H1 (cell line): ENCODE measurements around the gene GPR179. TPM values are rescaled to one million over a fixed set of nuclear protein-coding genes. Genes with fewer than 3 reads are reported as not detected.

Experiments used
- CTCF ChIA-PET: fragments of 300-600 bp; sonication (Branson Sonifier 250); formaldehyde crosslinking; loops from one replicate; lab custom pipeline; 2021; ENCODE audit not compliant: partially characterized antibody; lab: Charles Lee
- POLR2A ChIA-PET: fragments of 300-600 bp; sonication (Branson Sonifier 250); formaldehyde crosslinking; loops from one replicate; lab custom pipeline; 2021; ENCODE audit warnings: inconsistent platforms; ENCODE audit not compliant: partially characterized antibody; lab: Charles Lee
- DNase-seq, 2 experiments: peaks; one replicate each; pipeline versions ENCODE4 v3.0.0 to v3.0.0-alpha.2; 2010 to 2022; ENCODE audit warnings: low spot score in 2 of 2, low read depth in 1 of 2, mixed read lengths in 1 of 2
- FAIRE-seq: peaks from 2 replicates; lab custom pipeline; 2011; peaks lifted over from hg19 to GRCh38; lab: Jason Lieb, UNC
- H2AFZ ChIP-seq: 2 replicates; pipeline ENCODE4 v1.8.1; 2012; ENCODE audit warnings: low read length, inconsistent platforms
- H2AK5ac ChIP-seq: 2 replicates; pipeline ENCODE4 v1.6.1; 2013; ENCODE audit warnings: low read depth, low read length
- H2BK120ac ChIP-seq: replicated peaks from 2 replicates; pipeline ENCODE3; 2013; ENCODE audit warnings: low read depth, low read length, inconsistent platforms
- H2BK12ac ChIP-seq: 2 replicates; pipeline ENCODE4 v1.6.1; 2013; ENCODE audit warnings: low read depth, low read length
- H2BK15ac ChIP-seq: 2 replicates; pipeline ENCODE4 v1.6.1; 2013; ENCODE audit warnings: low read length
- H2BK20ac ChIP-seq: 2 replicates; pipeline ENCODE4 v1.6.1; 2013; ENCODE audit warnings: low read length
- H2BK5ac ChIP-seq: 2 replicates; pipeline ENCODE4 v1.6.1; 2013; ENCODE audit warnings: low read depth, low read length
- H3K14ac ChIP-seq: 2 replicates; pipeline ENCODE4 v1.6.1; 2013; ENCODE audit warnings: inconsistent platforms; ENCODE audit not compliant: insufficient read length
- H3K18ac ChIP-seq: 2 replicates; pipeline ENCODE4 v1.6.1; 2013; ENCODE audit warnings: low read length; ENCODE audit errors: extremely low read depth
- H3K23ac ChIP-seq: 2 replicates; pipeline ENCODE4 v1.6.1; 2013; ENCODE audit warnings: inconsistent platforms; ENCODE audit not compliant: insufficient read length
- H3K23me2 ChIP-seq: 2 replicates; pipeline ENCODE4 v1.6.1; 2013; ENCODE audit warnings: low read depth, low read length
- H3K27ac ChIP-seq: 2 replicates; pipeline ENCODE4 v1.6.1; 2011; ENCODE audit warnings: low read depth, low read length, inconsistent platforms
- H3K27me3 ChIP-seq, 4 experiments: replicated peaks in 1 of 4; 1 replicate in 1 of 4; 2 replicates in 3 of 4; pipeline versions ENCODE4 v1.6.1 to v1.8.1; 2011 to 2013; ENCODE audit warnings: low read length in 3 of 4, mild to moderate bottlenecking in 3 of 4, inconsistent platforms in 2 of 4, mixed read lengths in 2 of 4, moderate library complexity in 1 of 4; ENCODE audit not compliant: control insufficient read depth in 3 of 4, insufficient read depth in 3 of 4; ENCODE audit errors: extremely low read depth in 1 of 4
- H3K36me3 ChIP-seq, 4 experiments: 2 replicates each; pipeline versions ENCODE4 v1.6.1 to v1.8.1; 2011 to 2013; ENCODE audit warnings: mild to moderate bottlenecking in 4 of 4, low read length in 3 of 4, moderate library complexity in 2 of 4, control low read depth in 1 of 4, inconsistent platforms in 1 of 4; ENCODE audit not compliant: insufficient read depth in 4 of 4, control insufficient read depth in 2 of 4
- H3K4ac ChIP-seq: replicated peaks from 2 replicates; pipeline ENCODE3; 2013; ENCODE audit warnings: low read length, low read depth, mixed read lengths, inconsistent platforms; ENCODE audit not compliant: insufficient read length
- H3K4me1 ChIP-seq, 4 experiments: replicated peaks in 1 of 4; 1 replicate in 1 of 4; 2 replicates in 3 of 4; pipeline versions ENCODE4 v1.6.1 to v1.8.1; 2011 to 2013; ENCODE audit warnings: low read length in 3 of 4, inconsistent platforms in 2 of 4, mixed read lengths in 1 of 4; ENCODE audit not compliant: insufficient read depth in 4 of 4, control insufficient read depth in 3 of 4
- H3K4me2 ChIP-seq, 2 experiments: 2 replicates each; pipeline versions ENCODE4 v1.6.1 to v1.8.1; 2011 to 2013; ENCODE audit warnings: low read depth in 2 of 2, low read length in 2 of 2, control low read depth in 1 of 2, inconsistent platforms in 1 of 2, mild to moderate bottlenecking in 1 of 2; ENCODE audit not compliant: insufficient read depth in 1 of 2
- H3K4me3 ChIP-seq, 4 experiments: fragments of 200-600, 300-600 bp in 1 of 4; sonication (generic), shearing (Covaris generic), sonication (Bioruptor Twin) in 1 of 4; 2 replicates each; pipeline versions ENCODE4 v1.5.1 to v1.8.1; 2011 to 2016; ENCODE audit warnings: low read length in 4 of 4, low read depth in 3 of 4, control low read depth in 2 of 4, inconsistent platforms in 2 of 4, mild to moderate bottlenecking in 2 of 4, mixed read lengths in 1 of 4, moderate library complexity in 1 of 4; ENCODE audit not compliant: insufficient read depth in 2 of 4; ENCODE audit errors: extremely low read depth in 1 of 4
- H3K56ac ChIP-seq: replicated peaks from 2 replicates; pipeline ENCODE3; 2013; ENCODE audit warnings: low read depth, mild to moderate bottlenecking, mixed read lengths, low read length, inconsistent platforms; ENCODE audit not compliant: insufficient read length
- H3K79me1 ChIP-seq: 2 replicates; pipeline ENCODE4 v1.6.1; 2013; ENCODE audit warnings: low read depth, low read length, control low read depth
- H3K79me2 ChIP-seq, 2 experiments: 2 replicates each; pipeline versions ENCODE4 v1.6.1 to v1.8.1; 2012 to 2013; ENCODE audit warnings: low read length in 2 of 2, mild to moderate bottlenecking in 2 of 2, inconsistent platforms in 1 of 2; ENCODE audit not compliant: insufficient read depth in 2 of 2, control insufficient read depth in 1 of 2
- H3K9ac ChIP-seq, 4 experiments: replicated peaks in 1 of 4; 1 replicate in 1 of 4; 2 replicates in 3 of 4; pipeline versions ENCODE4 v1.6.1 to v1.8.1; 2011 to 2013; ENCODE audit warnings: low read depth in 3 of 4, low read length in 3 of 4, control low read depth in 2 of 4, mild to moderate bottlenecking in 2 of 4, moderate library complexity in 2 of 4, inconsistent platforms in 1 of 4; ENCODE audit errors: extremely low read depth in 1 of 4
- H3K9me3 ChIP-seq, 2 experiments: 2 replicates each; pipeline versions ENCODE4 v1.6.1 to v1.8.1; 2012 to 2013; ENCODE audit warnings: mild to moderate bottlenecking in 2 of 2, moderate library complexity in 2 of 2, control low read depth in 1 of 2, inconsistent platforms in 1 of 2, low read depth in 1 of 2, low read length in 1 of 2, mixed read lengths in 1 of 2; ENCODE audit not compliant: insufficient read depth in 2 of 2
- H4K20me1 ChIP-seq, 2 experiments: replicated peaks in 1 of 2; 2 replicates each; pipeline versions ENCODE3 to v1.8.1; 2011 to 2013; ENCODE audit warnings: inconsistent platforms in 2 of 2, low read length in 2 of 2, mild to moderate bottlenecking in 1 of 2; ENCODE audit not compliant: insufficient read depth in 2 of 2, control insufficient read depth in 1 of 2
- H4K5ac ChIP-seq: 2 replicates; pipeline ENCODE4 v1.6.1; 2013; ENCODE audit warnings: low read length, low read depth, mixed read lengths, inconsistent platforms; ENCODE audit not compliant: insufficient read length
- H4K8ac ChIP-seq: 2 replicates; pipeline ENCODE4 v1.8.0; 2013; ENCODE audit warnings: mild to moderate bottlenecking, moderate library complexity, low read length, inconsistent platforms; ENCODE audit not compliant: insufficient read depth; ENCODE audit errors: extremely low read depth
- H4K91ac ChIP-seq: replicated peaks from 2 replicates; pipeline ENCODE3; 2013; ENCODE audit warnings: low read length, mixed read lengths, inconsistent platforms; ENCODE audit not compliant: insufficient read length
- ASH2L ChIP-seq: fragments of 200-600, 300-600 bp; sonication (generic); IDR thresholded peaks from one replicate; pipeline ENCODE4 v1.7.1; 2017; ENCODE audit warnings: low read length
- ATF2 ChIP-seq: IDR thresholded peaks from 2 replicates; pipeline ENCODE4 v1.6.1; 2012; ENCODE audit warnings: low read length, inconsistent platforms
- ATF3 ChIP-seq: IDR thresholded peaks from 2 replicates; pipeline ENCODE4 v1.6.1; 2011; ENCODE audit warnings: low read depth, mild to moderate bottlenecking, low read length; ENCODE audit not compliant: insufficient read depth
- CHD2 ChIP-seq: IDR thresholded peaks from 2 replicates; pipeline ENCODE4 v1.6.1; 2012; ENCODE audit warnings: low read length, improper control_type of control experiment
- GABPA ChIP-seq: IDR thresholded peaks from 2 replicates; pipeline ENCODE4 v1.6.1; 2011; ENCODE audit warnings: mild to moderate bottlenecking, low read length, moderate library complexity, borderline replicate concordance; ENCODE audit not compliant: insufficient read depth
- KDM5A ChIP-seq: fragments of 200-600 bp; IDR thresholded peaks from 2 replicates; pipeline ENCODE4 v1.7.1; 2012; ENCODE audit warnings: mild to moderate bottlenecking, low read length, inconsistent platforms, mixed read lengths
- POU5F1 ChIP-seq: IDR thresholded peaks from 2 replicates; pipeline ENCODE4 v1.6.1; 2011; ENCODE audit warnings: low read depth, mild to moderate bottlenecking, low read length, moderate library complexity
- RNF2 ChIP-seq: fragments of 200-900, 300-1000 bp; sonication (generic); IDR thresholded peaks from 2 replicates; pipeline ENCODE4 v1.7.1; 2016; ENCODE audit warnings: borderline replicate concordance, low read depth, mild to moderate bottlenecking, antibody characterized with exemption, low read length; ENCODE audit not compliant: poor library complexity, severe bottlenecking; ENCODE audit errors: missing control alignments
- SIX5 ChIP-seq: IDR thresholded peaks from 2 replicates; pipeline ENCODE4 v1.6.1; 2011; ENCODE audit warnings: mild to moderate bottlenecking, low read depth, low read length
- SUZ12 ChIP-seq: fragments of 200-600 bp; sonication (generic); IDR thresholded peaks from 2 replicates; pipeline ENCODE4 v1.6.1; 2012; ENCODE audit warnings: mild to moderate bottlenecking, inconsistent platforms, low read length, moderate library complexity, mixed read lengths
- TAF1 ChIP-seq: IDR thresholded peaks from 2 replicates; pipeline ENCODE4 v1.6.1; 2011; ENCODE audit warnings: mild to moderate bottlenecking, low read depth, low read length
- WGBS, 2 experiments: shearing (Covaris generic) in 1 of 2; methylation state at CpG; one replicate each; pipeline versions ENCODE4 v1.1.6 to v1.1.7; 2013 to 2015; ENCODE audit warnings: low lambda C conversion rate in 2 of 2, mixed read lengths in 2 of 2, inconsistent platforms in 1 of 2, low coverage in 1 of 2, missing lambda C conversion rate in 1 of 2; ENCODE audit not compliant: insufficient replicate concordance in 2 of 2, insufficient coverage in 1 of 2, insufficient read length in 1 of 2; ENCODE audit errors: extremely low coverage in 1 of 2, missing lambda C conversion rate in 1 of 2; 5-methylcytosine and 5-hydroxymethylcytosine counted together
- polyA plus RNA-seq, 7 experiments: library from polyadenylated mRNA; depleted of rRNA in 3 of 7; stranded (reverse) in 5 of 7; unstranded in 2 of 7; fragments of >200 nt in 5 of 7; fragments of 200-250 nt in 2 of 7; gene quantifications; 1 replicate in 5 of 7; 2 replicates in 1 of 7; 4 replicates in 1 of 7; pipeline versions ENCODE4 v1.2.1 to v1.2.3, GENCODE V29; 2011 to 2013; ENCODE audit warnings: missing spikeins in 2 of 7, mixed read lengths in 2 of 7
- total RNA-seq: library from RNA; stranded (reverse); fragmentation: NEBNext Ultra II Directional; extraction: Animal tissue kit (Norgen Biotek cat#: 25700); gene quantifications from 2 replicates; pipeline ENCODE4 v1.2.1, GENCODE V29; 2021

GPR179 gene
- total and polyA plus RNA-seq, 2 of the 8 experiments (the other 6 are each of a cell fraction or from before 2014, with no cell fraction given) = 0.02 to 0.07 TPM

- Histone ChIP-seq H3K27ac (no peak overlapping the region), H2BK15ac (no peak overlapping the region), H3K56ac (no peak overlapping the region), H3K4me3 (no peak overlapping the region), H3K4me2 (no peak overlapping the region), H4K91ac (no peak overlapping the region), H3K36me3 (no peaks in the 10 kb centered on the region), H2AFZ (no peak overlapping the region), H4K20me1 (no peaks in the 10 kb centered on the region), H4K8ac (no peak overlapping the region), H3K9me3 (no peaks in the 10 kb centered on the region), H2BK20ac (0 out of 2 replicates have a peak overlapping the region, but pooled peaks have one; percentile 15), H3K79me1 (no peaks in the 10 kb centered on the region), H3K14ac (no peak overlapping the region), H3K9ac (no peak overlapping the region), H3K23me2 (no peaks in the 10 kb centered on the region), H2AK5ac (no peak overlapping the region), H3K4me1 (peaks cover 0 to 9% (median 3%) of the 10 kb centered on the region in 4 experiments; a peak in 3 of 7 replicates), H2BK5ac (no peak overlapping the region), H3K18ac (no peak overlapping the region), H2BK120ac (no peak overlapping the region), H4K5ac (no peak overlapping the region), H3K4ac (no peak overlapping the region), H3K27me3 (no peaks in the 10 kb centered on the region), H3K79me2 (no peaks in the 10 kb centered on the region), H2BK12ac (no peak overlapping the region), H3K23ac (no peak overlapping the region)
- WGBS, 2 experiments = 90% methylated on average over 3 of the region's 3 CpGs; no CpG with 5 or more reads in 1 of the 2 experiments
- POLR2A ChIA-PET = interaction anchor here (0.7 to 1.7 kb wide), 7 partner anchors 8 to 74 kb away, joined by 3 to 5 read pairs (median 3); no protein-coding TSS in a partner anchor
- no peak for DNase-seq
- CTCF ChIA-PET = interaction anchor here (0.9 to 25.7 kb wide), 6 partner anchors 8 to 99 kb away, joined by 3 to 400 read pairs (median 6); partner anchors contain the start of gene ARHGAP23
- FAIRE-seq = no peak
- TF ChIP-seq RNF2 (no peak), POU5F1 (no peak), SUZ12 (no peak), ATF3 (no peak), TAF1 (no peak), CHD2 (no peak), ASH2L (no peak), ATF2 (no peak), KDM5A (no peak), SIX5 (no peak), GABPA (no peak)
Measured at GRCh38 chr17:38344420-38344745, 627 bp upstream of the GPR179 start.
